Tibial nerve (tissue), 4 donors: ENCODE results near the gene LRRC4C. TPM values are rescaled to one million over a fixed set of nuclear protein-coding genes. Genes with fewer than 3 reads are reported as not detected.

Experiments used
- DNase-seq, 2 donors: peaks; one replicate each; pipeline ENCODE4 v3.0.0-alpha.2; 2019; ENCODE audit warnings: low spot score in 2 of 2
- H3K27ac ChIP-seq, 4 donors: fragments of 200-600 bp; sonication (generic) in 3 of 4; one replicate each; pipeline ENCODE4 v1.5.1; 2017 to 2019; ENCODE audit warnings: mild to moderate bottlenecking in 1 of 4
- H3K27me3 ChIP-seq, 2 donors: fragments of 200-600 bp; sonication (generic) in 1 of 2; one replicate each; pipeline versions ENCODE4 v1.5.1 to v1.6.0; 2017 to 2019
- H3K36me3 ChIP-seq, 3 donors: fragments of 200-600 bp; sonication (generic); one replicate each; pipeline ENCODE4 v1.5.1; 2018 to 2019
- H3K4me1 ChIP-seq, 4 donors: fragments of 200-600 bp; sonication (generic) in 3 of 4; one replicate each; pipeline ENCODE4 v1.5.1; 2017 to 2019
- H3K4me3 ChIP-seq, 4 donors: fragments of 200-600 bp; sonication (generic) in 3 of 4; one replicate each; pipeline ENCODE4 v1.5.1; 2017 to 2019; ENCODE audit warnings: mild to moderate bottlenecking in 1 of 4, moderate library complexity in 1 of 4
- H3K9me3 ChIP-seq, 4 donors: fragments of 200-600 bp; sonication (generic) in 3 of 4; one replicate each; pipeline ENCODE4 v1.5.1; 2017 to 2019
- EP300 ChIP-seq, 2 donors: sonication (generic); formaldehyde crosslinking; IDR thresholded peaks; one replicate each; pipeline ENCODE4 v1.6.1; 2017; ENCODE audit warnings: antibody characterized with exemption in 2 of 2, mild to moderate bottlenecking in 1 of 2
- POLR2A ChIP-seq, 2 donors: fragments of 450-650 bp; IDR thresholded peaks; one replicate each; pipeline ENCODE4 v1.6.1; 2017; ENCODE audit warnings: antibody characterized with exemption in 2 of 2, mild to moderate bottlenecking in 2 of 2, moderate library complexity in 2 of 2
- WGBS, 2 donors: methylation state at CpG; one replicate each; pipeline ENCODE4 v1.1.5; 2018; 5-methylcytosine and 5-hydroxymethylcytosine counted together
- total RNA-seq, 4 donors: library from RNA; depleted of rRNA; stranded (reverse); fragments of >200 nt; gene quantifications; one replicate each; pipeline ENCODE4 v1.1.0, GENCODE V29; 2016
- TF ChIP-seq, protein P1 (sequence below), 5 experiments: fragments of 200-600 bp in 3 of 5; fragments of 450-650 bp in 2 of 5; sonication (generic) in 3 of 5; IDR thresholded peaks; one replicate each; pipeline ENCODE4 v1.5.1; 2016 to 2019; ENCODE audit warnings: antibody characterized with exemption in 5 of 5, mild to moderate bottlenecking in 3 of 5, moderate library complexity in 2 of 5

The LRRC4C gene
- total RNA-seq, 4 donors from 2014 or later, result 7.1 to 15.7 (median 8.4) TPM

DNA sequence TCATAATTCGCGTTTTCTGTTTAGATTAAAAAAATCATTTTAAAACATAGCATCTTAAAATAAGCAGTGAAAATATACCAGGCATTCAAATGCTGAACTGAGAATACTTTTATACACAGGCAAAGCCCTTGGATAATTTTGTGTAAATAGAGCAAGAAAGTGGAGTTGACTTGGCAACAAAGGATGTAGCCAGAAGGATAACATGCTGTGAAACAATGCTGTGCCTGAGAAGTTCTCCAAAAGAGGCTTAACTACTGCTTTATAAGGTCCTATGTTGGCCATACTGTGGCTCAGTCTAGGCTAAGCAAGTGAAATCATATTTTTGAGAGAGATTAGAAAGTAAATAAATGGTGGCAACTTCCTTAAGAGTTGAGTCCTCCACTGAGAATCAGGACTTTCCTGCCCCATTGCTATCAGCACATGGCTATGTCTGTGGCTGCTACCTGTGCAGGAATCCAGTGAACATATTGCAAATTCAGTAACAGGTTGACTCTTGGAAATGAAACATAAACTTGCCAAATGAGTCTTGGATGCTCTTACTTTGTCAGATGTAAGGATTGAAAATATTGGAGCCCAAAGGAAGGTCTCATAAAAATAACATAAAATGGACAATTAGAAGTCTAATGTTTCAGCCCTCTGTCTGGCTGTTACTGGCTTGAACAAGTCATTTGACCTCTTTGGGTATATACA lies 448.9 kb downstream of the LRRC4C start:
- DNase-seq, result no peak
- Histone ChIP-seq H3K36me3 (no peaks in the 10 kb centered on the region), H3K27ac (no peak overlapping the region), H3K27me3 (no peaks in the 10 kb centered on the region), H3K4me3 (no peak overlapping the region), H3K9me3 (no peaks in the 10 kb centered on the region), H3K4me1 (no peaks in the 10 kb centered on the region)
- TF ChIP-seq POLR2A (IDR thresholded peaks at IDR 0.05) (no peak), EP300 (IDR thresholded peaks at IDR 0.05) (no peak)
- TF ChIP-seq, protein P1, sequence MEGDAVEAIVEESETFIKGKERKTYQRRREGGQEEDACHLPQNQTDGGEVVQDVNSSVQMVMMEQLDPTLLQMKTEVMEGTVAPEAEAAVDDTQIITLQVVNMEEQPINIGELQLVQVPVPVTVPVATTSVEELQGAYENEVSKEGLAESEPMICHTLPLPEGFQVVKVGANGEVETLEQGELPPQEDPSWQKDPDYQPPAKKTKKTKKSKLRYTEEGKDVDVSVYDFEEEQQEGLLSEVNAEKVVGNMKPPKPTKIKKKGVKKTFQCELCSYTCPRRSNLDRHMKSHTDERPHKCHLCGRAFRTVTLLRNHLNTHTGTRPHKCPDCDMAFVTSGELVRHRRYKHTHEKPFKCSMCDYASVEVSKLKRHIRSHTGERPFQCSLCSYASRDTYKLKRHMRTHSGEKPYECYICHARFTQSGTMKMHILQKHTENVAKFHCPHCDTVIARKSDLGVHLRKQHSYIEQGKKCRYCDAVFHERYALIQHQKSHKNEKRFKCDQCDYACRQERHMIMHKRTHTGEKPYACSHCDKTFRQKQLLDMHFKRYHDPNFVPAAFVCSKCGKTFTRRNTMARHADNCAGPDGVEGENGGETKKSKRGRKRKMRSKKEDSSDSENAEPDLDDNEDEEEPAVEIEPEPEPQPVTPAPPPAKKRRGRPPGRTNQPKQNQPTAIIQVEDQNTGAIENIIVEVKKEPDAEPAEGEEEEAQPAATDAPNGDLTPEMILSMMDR (IDR thresholded peaks at IDR 0.05), result no peak
- 71 to 76% methylated on average over 2 of the region's 2 CpGs for WGBS, 2 donors

DNA sequence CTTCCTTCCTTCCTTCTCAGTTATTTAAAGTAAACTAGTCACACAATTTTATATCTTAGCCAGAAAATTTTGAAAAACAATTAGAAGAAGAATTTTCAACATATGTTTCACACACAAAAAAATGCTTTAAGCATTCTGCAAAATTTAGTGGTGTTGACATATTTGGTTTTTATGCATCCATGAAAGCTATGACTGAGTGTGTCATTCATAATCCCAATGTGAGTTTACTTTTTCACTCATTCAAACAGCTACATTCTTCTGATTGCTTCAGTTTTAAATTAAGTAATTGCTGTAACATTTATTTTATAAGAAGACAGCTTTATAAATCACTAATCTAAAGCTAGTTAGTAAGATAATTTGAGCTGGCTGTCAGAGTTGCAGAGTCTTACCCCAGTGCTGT lies 453.5 kb downstream of the LRRC4C start:
- H3K27ac ChIP-seq, result no peak overlapping the region
- H3K4me1 ChIP-seq, result no peaks in the 10 kb centered on the region
- TF ChIP-seq, protein P1 (IDR thresholded peaks at IDR 0.05), result no peak
- no peak for TF ChIP-seq POLR2A (IDR thresholded peaks at IDR 0.05)
- TF ChIP-seq EP300 (IDR thresholded peaks at IDR 0.05), result no peak
- H3K36me3 ChIP-seq, result no peaks in the 10 kb centered on the region
- no peak for DNase-seq
- H3K4me3 ChIP-seq, result no peak overlapping the region
- no peaks in the 10 kb centered on the region for H3K9me3 ChIP-seq
- no peaks in the 10 kb centered on the region for H3K27me3 ChIP-seq

DNA sequence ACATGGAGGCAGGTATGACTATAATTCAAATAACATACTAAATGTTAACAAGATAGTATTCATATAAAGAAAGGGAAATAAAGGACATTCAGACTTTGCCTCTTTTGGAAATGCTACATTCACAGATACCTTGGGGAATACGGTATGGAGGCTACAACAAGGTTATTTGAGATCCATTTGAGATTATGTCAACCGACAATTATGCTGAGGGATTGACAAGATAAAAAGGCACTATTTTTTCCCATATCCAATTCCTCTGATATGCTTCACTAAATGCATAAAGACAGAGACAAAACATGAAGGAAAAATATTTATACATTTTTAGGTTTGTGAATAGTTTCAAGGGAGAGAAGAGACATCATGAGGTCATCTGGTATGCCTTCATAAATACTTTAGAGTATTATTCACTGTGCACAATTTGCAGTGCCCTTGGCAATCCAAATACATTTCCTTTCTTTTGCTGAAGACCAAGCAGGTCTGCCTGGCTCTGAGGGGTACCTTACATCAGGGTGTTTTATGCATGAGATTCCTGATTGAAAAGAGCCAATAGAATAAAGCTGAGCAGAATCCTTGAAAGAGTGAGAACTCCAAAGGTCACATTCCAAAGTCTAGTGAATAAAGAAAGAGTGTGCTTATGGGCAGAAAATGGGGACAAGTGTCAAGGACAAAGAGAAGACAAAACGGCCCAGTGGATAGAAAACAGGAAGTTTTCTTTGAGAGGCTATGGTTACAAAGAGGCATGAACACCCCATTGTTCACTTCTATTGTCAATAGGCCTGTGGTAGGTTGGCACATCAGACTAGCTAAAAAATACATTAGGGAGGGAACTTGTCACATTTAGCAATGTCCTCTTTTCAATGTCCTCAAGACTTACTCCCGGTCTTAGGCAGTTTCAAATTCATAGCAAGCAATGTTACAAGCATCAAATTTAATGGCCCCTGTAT lies 455.8 kb downstream of the LRRC4C start:
- no peak overlapping the region for H3K27ac ChIP-seq
- H3K4me1 ChIP-seq, result no peaks in the 10 kb centered on the region
- H3K4me3 ChIP-seq, result no peak overlapping the region
- no peak for DNase-seq
- TF ChIP-seq POLR2A (IDR thresholded peaks at IDR 0.05) (no peak), EP300 (IDR thresholded peaks at IDR 0.05) (no peak)
- TF ChIP-seq, protein P1 (IDR thresholded peaks at IDR 0.05), result no peak
- no peaks in the 10 kb centered on the region for H3K36me3 ChIP-seq
- WGBS, 2 donors, result 44 to 51% methylated on average over 4 of the region's 4 CpGs
- no peaks in the 10 kb centered on the region for H3K9me3 ChIP-seq
- no peaks in the 10 kb centered on the region for H3K27me3 ChIP-seq

DNA sequence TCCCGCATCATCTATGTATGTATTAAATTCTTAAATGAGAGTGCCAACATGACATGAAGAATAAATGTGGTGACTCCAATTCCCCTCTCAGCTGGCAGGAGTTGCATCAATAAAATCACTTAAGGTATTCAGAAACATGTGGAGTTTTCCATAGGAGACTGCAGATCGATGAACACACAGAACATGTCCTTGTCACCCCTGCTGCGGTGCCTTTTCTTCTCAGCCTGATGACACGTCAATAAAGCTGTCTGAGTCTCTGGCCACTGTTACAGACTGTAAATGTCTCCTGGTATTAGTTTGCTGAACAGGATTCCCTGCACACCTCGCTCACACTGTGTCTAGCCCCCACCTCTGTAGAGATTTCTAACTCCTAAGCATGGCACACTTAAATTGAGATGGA lies 460.5 kb downstream of the LRRC4C start:
- TF ChIP-seq, protein P1 (IDR thresholded peaks at IDR 0.05), result no peak
- Histone ChIP-seq H3K27me3 (no peaks in the 10 kb centered on the region), H3K36me3 (no peaks in the 10 kb centered on the region), H3K27ac (no peak overlapping the region), H3K4me1 (no peaks in the 10 kb centered on the region), H3K9me3 (no peaks in the 10 kb centered on the region), H3K4me3 (no peak overlapping the region)
- DNase-seq, result no peak
- WGBS, 2 donors, result 57 to 66% methylated on average over 5 of the region's 5 CpGs
